ENCODE measurements around the gene PRKCH.

Gene PRKCH

GRCh38 chr14:61561104-61561503, 239.7 kb downstream of the PRKCH start:
- no peak for DNase-seq

- DNase-seq: no peak
Observed at GRCh38 chr14:61561657-61562276, 240.4 kb downstream of the PRKCH start.

GRCh38 chr14:61562321-61563161, 241.2 kb downstream of the PRKCH start:
- DNase-seq: no peak

GRCh38 chr14:61563162-61563511, 241.8 kb downstream of the PRKCH start:
- DNase-seq: no peak

- no peak for DNase-seq
Observed at GRCh38 chr14:61563880-61564617, 242.7 kb downstream of the PRKCH start.

DNA sequence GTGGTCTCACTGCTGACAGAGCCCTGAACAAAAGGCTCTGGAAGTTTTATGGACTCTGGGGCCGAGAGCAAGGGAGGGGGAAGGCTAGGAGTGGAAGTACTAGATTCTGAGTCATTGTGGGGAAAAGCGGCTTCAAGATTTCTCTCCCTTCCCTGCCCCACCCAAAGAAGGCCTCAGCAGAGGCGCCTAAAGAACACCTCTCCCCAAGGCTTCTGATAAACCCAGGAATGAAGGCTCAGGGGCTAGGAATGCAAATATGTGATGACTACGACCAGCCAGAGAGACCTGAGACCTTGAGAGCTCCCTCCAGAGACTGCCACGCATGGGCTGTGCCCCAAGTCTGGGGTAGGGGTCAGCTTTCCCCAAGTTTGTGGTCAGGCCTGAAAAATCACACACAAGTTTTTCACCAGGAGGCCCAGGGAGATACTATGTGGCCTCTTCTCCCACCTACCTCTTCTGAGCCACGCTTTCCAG, 243.3 kb downstream of the PRKCH start:
- DNase-seq: no peak

- DNase-seq: no peak
Observed at GRCh38 chr14:61565181-61565580, 243.8 kb downstream of the PRKCH start.

DNA sequence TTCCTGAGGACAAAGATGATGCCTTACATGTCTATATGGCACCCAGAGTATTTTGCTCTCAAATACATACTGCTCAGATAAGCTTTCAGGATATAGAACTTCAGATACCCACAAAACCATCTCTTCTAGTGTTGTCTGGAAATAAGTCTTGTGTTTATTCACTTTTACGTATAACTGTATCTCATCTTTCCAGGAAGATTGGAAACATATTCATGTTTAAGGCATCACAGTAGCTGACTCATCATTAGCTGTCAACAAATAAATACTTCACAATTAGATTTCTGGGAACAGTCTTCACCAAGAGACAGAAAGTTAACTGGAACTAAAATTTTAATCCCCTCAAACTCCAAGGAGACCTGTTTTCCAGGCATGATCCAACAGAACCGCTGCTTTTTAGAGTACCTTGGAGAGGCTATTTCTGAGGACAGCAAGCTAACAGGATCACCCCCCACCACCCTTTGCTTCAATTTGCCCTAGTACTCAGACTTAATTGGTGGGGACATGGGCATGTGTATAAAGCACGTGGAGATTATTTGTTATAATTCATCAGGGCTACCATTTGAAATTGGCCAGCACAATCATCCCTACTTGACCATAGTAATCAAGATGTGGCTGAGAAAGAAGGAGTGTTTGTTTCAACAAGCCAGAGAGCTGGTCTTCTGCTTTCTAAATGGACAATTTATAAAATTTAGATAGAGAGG, 244.6 kb downstream of the PRKCH start:
- DNase-seq: no peak

DNA sequence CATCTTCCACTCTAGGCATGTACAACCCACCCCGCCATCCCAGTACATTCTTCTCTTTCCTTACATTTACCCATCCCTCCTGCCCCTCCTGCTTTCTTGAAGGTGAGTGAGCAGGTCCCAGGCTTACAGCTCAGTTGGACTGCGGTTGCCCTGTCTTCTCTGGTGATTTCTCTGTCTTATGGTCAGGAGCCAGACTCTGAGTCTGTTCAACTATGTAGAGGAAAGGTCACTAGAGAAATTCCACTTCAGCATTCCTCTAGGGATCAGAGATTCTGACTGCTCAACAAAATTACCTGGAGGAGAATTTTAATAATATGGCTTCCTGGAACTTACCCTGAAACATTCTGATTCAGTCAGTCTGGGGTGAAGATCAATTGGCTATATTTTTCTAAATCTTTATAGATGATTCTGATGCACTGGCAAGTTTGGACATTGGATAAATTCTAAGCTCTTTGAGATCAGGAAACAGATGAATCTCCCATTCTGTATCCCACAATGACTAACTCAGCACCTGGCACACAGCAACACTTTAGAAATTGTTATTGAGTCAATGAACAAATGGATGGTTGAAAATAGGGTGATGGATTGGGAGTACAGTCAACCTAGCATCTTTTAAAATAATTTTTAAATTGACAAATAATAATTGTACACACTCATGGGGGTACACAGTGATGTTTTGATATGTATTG, 245.3 kb downstream of the PRKCH start:
- DNase-seq: no peak

DNA sequence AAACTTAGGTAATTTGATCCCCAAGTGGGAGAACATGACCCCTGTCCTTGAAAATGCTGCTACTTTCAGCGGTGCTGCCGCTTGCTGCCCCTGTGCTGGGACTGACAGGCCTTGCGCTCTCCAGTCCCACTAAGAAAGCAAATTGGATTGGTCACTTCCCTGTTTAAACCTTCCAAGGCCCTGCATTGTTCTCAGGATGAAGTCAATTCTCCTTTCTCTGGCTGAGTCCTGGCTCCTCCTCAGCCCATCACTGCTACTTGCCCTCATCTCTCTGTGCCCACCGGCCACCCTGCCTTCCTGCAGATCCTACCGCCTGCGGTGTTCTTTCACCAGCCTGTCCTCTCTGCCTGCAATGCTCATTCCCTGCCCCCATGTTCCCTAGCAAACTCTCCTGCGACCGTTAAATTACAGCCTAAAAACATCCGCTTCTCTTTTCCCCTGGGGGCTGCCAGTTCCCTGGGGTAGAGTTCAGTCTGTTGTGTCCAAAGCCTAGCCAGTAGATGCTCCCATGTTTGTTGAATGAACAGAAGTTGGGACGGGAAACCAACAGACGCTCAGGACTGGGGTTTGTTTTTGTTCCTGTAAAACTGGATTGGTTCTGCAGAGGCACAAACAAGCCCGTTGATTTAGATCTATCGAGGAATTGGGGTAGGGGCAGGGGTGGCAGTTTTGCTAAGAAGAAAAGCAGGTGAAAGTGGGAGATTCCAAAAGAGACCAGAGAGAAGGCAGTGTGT, 246.6 kb downstream of the PRKCH start:
- DNase-seq: no peak

- peak; percentile 54 for DNase-seq
Observed at GRCh38 chr14:61568572-61569011, 247.2 kb downstream of the PRKCH start.

DNA sequence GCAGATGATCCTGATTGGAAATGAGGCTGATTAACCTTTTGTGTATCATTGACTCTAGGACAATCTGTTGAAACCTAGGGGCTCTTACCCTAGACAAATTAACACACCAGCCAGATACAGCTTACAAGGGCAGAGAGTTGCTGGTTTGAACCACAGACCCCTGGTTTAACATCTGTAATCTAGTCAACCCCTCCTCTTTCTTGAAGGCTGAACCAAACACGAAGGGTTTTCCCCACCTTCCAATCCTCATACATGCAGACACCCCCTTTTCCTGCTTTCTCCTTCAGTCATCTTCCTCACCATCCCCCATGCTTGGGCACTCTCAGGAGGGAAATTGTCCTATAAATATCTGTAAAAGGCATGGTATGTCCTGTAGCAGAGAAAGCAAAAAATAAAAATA, 247.9 kb downstream of the PRKCH start:
- no peak for DNase-seq

GRCh38 chr14:61569812-61570548, 248.6 kb downstream of the PRKCH start:
- no peak for DNase-seq

GRCh38 chr14:61570549-61571290, 249.3 kb downstream of the PRKCH start:
- DNase-seq: no peak

- DNase-seq: no peak
Observed at GRCh38 chr14:61571917-61572316, 250.5 kb downstream of the PRKCH start.

DNA sequence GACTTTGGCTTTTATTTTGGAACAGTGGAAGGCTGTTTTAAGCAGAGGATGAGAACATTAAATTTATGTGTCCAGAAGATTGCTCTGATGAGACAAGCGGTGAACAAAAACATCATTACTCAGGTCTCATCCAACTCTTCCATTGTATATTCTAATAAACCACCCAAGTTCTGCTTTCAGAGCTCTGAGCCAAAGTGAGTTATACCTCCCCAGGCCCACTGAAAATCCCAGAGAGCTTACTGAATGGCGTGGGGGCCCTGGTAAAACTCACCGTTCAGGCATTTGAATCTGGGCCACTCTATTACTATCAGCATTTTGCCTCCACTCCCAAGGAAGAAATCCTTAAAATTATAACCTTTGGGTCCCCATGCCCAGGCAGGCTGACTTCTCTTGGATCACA, 251.9 kb downstream of the PRKCH start:
- no peak for DNase-seq

DNA sequence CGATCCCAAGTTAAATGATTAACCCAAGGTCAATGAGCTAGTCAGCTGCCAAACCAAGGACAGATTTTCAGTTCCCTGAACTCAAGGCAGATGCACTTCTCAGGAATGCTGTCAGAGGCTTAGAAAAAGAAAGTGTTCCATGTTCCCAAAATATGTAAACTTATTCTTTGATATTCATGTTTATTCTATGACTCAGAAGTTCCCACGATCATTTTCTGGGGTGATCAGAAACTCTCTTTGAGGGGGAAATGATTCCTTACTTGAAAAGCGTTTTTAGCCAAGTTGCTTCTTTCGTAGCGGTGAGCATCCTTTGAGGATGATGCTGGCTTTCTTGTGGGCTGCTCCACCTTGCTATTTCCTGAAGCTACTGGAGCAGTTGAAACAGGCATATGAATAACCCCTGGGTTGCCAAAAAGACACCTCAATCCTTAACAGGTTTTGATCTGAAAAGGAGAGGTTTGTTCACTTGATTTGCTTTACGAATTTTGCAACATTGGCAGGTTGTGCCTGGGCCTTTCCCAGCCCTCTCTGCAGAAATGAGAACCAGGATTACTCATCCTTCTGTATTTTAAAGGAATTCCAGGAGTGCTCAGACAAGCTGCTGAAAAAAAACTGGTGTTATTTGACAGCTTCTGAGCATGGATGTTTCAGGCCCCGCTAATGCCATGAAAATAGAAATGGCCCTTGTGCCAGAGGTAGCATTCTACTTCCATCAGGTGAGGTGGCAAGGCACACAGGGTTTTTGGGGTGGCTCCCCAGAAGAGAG, 252.6 kb downstream of the PRKCH start:
- no peak for DNase-seq

GRCh38 chr14:61574514-61574807, 253.1 kb downstream of the PRKCH start:
- DNase-seq: no peak

DNA sequence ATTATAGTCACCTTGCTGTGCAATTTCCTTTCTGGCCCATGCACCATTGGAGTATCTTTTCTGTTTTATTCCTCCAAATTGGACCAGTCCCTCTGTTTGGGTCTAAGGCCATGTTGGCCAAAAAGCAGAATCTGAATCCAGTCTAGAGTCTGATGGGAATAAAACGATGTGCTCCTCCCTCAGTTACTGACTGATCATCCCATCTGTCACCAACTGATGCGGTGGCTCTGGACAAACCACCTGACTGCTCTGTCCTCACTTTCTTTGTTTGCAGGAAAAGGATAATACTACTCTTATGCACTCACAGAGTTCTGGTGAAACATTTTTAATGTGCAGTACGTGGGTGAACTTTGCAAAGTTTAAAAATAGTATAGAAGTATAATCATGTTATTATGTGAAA, 253.7 kb downstream of the PRKCH start:
- no peak for DNase-seq

Measured in NCI-H2171 (cell line).